AG20443 (cell line): ENCODE results near the gene RHEB.

Experiments
- DNase-seq: peaks from one replicate; pipeline ENCODE4 v3.0.0; 2012; ENCODE audit warnings: low spot score, mixed read lengths

RHEB gene

GRCh38 chr7:151503902-151504714, 15.6 kb downstream of the RHEB start:
- DNase-seq, result peak; percentile 70

- DNase-seq, result no peak
Observed at GRCh38 chr7:151501676-151502075, 18.0 kb downstream of the RHEB start.

DNA sequence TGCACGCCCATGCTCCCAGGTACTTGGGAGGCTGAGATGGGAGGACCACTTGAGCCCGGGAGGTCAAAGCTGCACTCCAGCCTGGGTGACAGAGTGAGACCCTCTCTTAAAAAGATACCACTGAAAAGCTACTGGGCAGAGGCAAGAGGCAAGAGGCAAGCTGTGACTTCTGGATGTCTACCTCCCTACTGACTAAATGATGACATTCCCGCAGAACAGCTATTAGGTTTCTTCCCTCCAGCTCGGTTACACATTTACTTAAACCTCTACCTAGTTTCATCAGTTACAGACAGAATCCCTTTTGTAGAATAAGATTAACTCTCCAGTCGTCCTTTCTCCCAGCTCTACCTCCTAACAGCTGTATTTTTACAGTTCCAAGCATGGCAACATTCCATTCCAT, 21.2 kb downstream of the RHEB start:
- DNase-seq, result no peak

DNA sequence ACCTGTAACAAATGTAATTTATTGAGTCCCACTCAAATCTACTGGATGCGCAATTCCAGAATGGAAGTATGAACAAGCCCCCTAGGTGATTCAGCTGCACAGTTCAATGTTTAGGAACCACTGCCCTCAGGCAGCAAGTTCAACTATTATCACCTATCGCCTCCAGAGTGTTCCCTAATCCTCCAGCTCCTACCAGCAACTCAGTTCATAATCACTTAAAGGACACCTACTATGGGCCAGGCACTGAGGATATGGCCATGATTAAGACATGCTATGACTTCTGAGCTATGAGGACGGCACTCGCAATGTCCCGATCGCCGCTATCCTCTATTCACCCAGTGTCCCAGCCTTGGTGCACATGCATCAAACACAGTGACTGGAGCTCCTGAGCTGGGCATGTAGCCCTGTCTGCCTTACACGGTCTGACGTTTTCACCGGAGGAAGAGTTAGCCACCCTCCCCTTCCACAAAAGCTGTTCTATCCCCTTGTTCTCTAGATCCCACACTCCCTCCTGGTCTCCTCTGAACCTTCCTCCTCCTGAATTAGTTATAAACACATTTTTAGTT, 22.3 kb downstream of the RHEB start:
- no peak for DNase-seq

- no peak for DNase-seq
Observed at GRCh38 chr7:151495360-151495759, 24.3 kb downstream of the RHEB start.

DNA sequence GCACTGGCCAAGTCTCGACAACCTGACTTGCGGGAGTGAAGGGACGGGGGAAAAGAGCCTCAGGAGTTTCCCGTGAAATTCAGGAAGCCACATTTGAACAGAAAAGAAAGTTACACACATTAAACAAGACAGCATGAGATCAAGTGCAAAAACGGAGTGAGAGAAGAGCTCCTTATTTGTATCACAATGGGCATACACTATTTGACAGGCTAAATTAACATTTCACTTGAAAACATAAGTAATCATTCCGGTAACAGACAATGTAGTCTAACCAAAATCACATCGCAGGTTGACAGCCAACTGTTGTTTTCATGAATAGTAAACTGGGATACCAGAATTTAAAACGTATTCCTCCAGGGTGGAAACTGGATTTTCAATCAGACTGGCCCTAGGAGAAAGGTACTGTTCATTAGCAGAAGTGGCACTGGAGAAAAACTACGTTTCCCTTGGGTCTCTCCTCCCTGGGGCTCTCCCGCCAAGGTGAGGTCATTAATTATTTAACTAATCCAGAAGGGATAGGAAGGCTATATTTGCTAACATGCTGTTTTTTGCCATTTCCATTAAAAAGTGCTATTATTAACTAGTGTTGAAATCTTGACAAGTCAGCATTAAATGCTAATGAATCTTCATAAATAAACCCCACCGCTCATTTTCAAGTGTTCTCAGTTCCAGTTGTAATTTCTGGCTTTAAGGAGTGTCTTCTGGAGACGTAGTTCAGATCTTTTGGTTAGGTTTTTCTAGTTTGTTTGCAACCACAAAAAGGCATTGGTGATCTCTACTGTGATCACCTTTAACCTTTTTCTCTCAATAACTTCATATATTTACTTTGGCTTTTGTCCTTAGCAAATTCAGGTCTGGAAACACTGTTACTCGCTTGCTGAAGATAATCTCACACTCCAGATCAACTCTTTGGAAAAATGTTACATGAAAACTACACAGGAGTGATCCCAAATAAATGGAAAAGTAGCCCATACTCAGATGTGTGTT, 25.1 kb downstream of the RHEB start:
- no peak for DNase-seq

GRCh38 chr7:151493083-151493482, 26.6 kb downstream of the RHEB start:
- no peak for DNase-seq

DNA sequence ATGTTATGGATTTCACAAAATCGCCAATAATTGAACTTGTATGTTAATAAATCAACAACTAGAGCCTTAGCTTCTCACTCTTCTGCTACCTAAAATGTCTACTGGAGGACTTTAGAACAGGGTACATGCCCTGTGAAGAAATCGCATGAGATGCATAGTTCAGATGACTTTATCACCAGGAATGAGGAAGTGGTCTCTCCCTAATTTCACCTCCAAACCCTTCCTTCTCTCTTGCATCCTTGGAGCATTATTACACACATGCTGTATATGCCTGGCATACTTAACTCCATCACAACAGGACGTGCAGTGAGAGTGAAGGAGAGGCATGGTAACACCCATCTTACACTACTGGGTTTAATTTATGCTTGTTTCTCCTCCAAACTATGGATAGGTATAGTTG, 27.8 kb downstream of the RHEB start:
- DNase-seq, result peak; percentile 77

DNA sequence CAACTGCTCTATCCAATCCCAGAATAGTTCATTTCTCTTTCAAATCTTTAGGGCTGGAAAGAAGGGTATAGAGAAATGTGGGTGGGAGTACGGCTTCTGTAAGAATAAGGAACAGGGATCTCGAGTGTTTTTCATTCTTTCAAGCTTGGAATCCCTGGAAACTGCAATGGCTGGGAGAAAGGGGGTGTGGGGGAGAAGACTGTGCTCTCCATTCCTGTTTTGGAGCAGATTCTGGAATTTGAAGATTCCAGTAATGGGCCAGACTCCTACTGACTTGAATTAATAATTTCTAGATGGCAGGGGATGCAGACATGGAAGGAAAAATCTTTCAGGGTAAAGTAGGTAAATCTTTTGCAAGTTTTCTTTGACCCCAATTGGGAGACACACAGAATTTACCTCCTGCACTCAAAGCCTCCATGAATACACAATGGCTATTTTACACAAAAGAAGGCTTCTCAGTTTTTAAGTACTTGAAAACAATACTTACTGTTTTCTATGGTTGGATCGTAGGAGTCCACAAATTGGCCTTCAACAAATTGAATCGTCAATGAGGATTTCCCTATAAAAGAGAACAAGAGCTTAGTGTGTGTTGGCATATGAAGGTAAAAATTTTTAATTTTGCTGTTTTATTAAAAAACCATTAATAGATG, 29.1 kb downstream of the RHEB start:
- DNase-seq, result peak; percentile 27

- no peak for DNase-seq
Observed at GRCh38 chr7:151489498-151489897, 30.2 kb downstream of the RHEB start.

- DNase-seq, result no peak
Observed at GRCh38 chr7:151488096-151488495, 31.6 kb downstream of the RHEB start.

DNA sequence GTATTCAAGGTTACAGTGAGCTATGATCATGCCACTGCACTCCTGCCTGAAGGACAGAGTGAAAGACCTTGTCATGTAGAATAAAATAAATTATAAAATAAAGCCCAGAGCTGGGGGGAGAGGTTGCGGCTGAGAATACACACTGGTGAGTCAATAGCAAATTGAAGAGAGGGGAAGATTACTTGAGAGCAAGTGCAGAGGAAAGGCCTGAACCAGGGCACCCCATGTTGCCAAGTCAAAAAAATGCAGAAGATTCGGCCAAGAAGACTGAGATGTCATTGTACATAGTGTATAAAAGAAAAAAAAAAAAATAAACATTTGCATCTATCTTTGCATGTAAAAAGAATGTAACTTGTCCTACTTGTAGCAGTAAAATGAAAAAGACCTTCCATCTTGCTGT, 32.5 kb downstream of the RHEB start:
- no peak for DNase-seq

GRCh38 chr7:151486074-151486473, 33.6 kb downstream of the RHEB start:
- DNase-seq, result no peak

GRCh38 chr7:151484971-151485707, 34.6 kb downstream of the RHEB start:
- peak; percentile 71 for DNase-seq

DNA sequence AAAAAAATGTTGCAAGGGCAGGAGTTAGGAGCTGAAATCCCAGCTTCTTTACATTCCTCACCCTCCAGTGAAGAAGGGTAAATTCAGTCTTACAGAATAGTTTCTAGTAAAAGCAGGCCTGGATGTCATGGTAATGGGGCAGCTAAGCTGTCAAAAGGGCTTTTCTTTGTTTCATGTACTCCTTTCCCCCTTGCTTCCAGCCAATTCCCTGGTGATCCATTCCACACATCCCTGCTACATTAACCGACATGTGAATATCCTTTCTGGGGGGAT, 36.0 kb downstream of the RHEB start:
- DNase-seq, result no peak

- DNase-seq, result no peak
Observed at GRCh38 chr7:151482883-151483710, 36.6 kb downstream of the RHEB start.

DNA sequence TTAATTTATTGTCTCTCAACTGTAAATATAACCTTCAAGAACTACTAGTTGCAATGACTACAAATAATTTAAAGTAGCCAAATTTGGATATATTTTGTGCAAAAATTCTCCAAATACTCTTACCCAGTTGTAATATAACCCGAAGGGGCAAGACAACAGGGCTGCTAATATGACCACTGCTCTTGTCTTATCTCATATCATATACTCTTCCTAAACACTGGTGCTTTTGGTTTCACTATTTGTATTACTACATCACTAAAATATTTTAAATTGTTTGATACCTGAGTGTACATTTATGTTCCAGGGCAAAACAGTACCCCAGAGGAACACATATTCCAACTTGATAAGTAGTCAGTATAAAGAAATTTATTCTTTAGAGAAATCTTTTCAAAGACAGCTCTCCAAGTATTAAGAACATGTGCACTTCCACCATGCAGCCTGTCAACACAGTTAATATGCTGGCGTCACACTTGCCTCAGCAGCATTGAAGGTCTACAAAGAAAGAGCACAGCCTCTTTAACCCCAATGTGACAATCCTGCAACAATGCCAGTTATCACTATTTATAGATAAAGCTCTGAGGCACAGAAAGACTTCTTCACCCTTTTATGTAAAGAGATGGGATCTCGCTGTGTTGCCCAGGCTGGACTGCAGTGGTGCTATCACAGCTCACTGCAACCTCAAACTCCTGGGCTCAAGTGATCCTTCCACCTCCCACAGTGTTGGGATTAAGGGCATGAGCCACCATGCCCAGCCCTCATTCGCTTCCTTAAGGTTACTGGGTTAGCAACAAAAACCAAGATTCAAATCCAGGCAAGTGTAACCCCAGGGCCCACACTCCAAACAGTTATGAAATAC, 37.8 kb downstream of the RHEB start:
- no peak for DNase-seq

DNA sequence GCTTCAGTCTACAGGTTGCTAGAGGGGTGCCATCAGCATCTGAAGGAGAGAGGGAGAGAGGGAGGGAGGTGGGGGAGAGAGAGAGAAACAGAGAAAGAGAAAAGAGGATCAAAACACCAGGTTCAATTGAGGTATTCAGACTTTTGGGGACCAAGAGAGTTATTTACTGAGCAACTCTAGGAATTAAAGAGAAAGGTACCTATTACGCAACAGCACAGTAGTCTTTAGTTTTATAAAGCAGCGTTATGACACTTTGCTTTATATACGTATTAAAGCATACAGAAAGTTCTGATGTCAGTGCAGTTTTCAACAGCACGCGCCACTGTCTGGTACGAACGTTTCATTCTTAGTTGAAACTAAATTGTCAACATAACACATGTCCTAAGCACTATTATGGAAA, 41.8 kb downstream of the RHEB start:
- DNase-seq, result no peak

GRCh38 chr7:151472644-151473380, 46.9 kb downstream of the RHEB start:
- no peak for DNase-seq
